ENCODE measurements around the gene SRGAP1. TPM values are rescaled to one million over a fixed set of nuclear protein-coding genes. Genes with fewer than 3 reads are reported as not detected.

SRGAP1 gene
- total and polyA plus RNA-seq, 2 of the 4 experiments (the other 2 are of a cell fraction) = 10.0 to 10.2 TPM

GRCh38 chr12:63980211-63980610 lies 135.7 kb downstream of the SRGAP1 start:
- Histone ChIP-seq H3K79me1 (ENCODE audit: low read depth in 1 of 2, low read length in 2 of 2) (peaks cover 29 to 76% of the 10 kb centered on the region in 2 experiments), H4K91ac (ENCODE audit: insufficient read depth, low read depth, low read length) (no peak overlapping the region), H2AK9ac (replicated peaks; ENCODE audit: low read depth, low read length, poor library complexity) (no peak overlapping the region), H4K5ac (ENCODE audit: low read depth, low read length) (no peak overlapping the region), H3K4me2 (ENCODE audit: low read depth, low read length) (no peak overlapping the region), H3K23ac (ENCODE audit: low read depth, low read length) (no peak overlapping the region), H4K20me1 (ENCODE audit: insufficient read depth, low read length) (peaks cover 12% of the 10 kb centered on the region; the same call in 1 of the 2 replicates), H3K27ac (ENCODE audit: insufficient read depth, low read length) (no peak overlapping the region), H4K8ac (ENCODE audit: low read depth in 2 of 2, low read length in 2 of 2) (no peak overlapping the region; a peak in 1 of 4 replicates), H3K36me3 (ENCODE audit: control insufficient read depth, insufficient read depth, low read length) (peaks cover 8% of the 10 kb centered on the region), H3K4ac (ENCODE audit: low read depth, low read length) (peak overlapping the region; percentile 46; the same call in 1 of the 2 replicates), H3K27me3 (ENCODE audit: control insufficient read depth, insufficient read depth, low read length) (no peaks in the 10 kb centered on the region), H3K9me1 (ENCODE audit: insufficient read depth, low read length) (peaks cover 18% of the 10 kb centered on the region), H3K4me1 (ENCODE audit: control insufficient read depth, insufficient read depth, low read length) (peaks cover 7% of the 10 kb centered on the region), H3K14ac (replicated peaks; ENCODE audit: low read depth, low read length) (0 out of 2 replicates have a peak overlapping the region, but pooled peaks have one; percentile 14), H2AFZ (replicated peaks; ENCODE audit: low read length, poor library complexity) (no peak overlapping the region), H3K18ac (ENCODE audit: low read depth, low read length) (no peak overlapping the region), H2BK120ac (ENCODE audit: low read depth, low read length) (no peak overlapping the region), H3K9me3 (ENCODE audit: control insufficient read depth, insufficient read depth, low read length) (no peaks in the 10 kb centered on the region), H3K4me3 (ENCODE audit: insufficient read depth, low read depth, low read length) (no peak overlapping the region), H3K9ac (ENCODE audit: low read depth, low read length) (no peak overlapping the region), H3K56ac (ENCODE audit: extremely low read depth, insufficient read depth, low read length) (no peak overlapping the region), H2AK5ac (ENCODE audit: low read depth, low read length) (no peak overlapping the region), H2BK20ac (ENCODE audit: low read depth, low read length) (no peak overlapping the region), H2BK5ac (ENCODE audit: low read depth, low read length, poor library complexity, severe bottlenecking) (no peak overlapping the region), H2BK15ac (ENCODE audit: low read depth, low read length) (no peak overlapping the region)
- in situ Hi-C loops (cut with MboI; ENCODE audit: low sequenced_read_pairs) (no loop called here), intact Hi-C loops (cut with micrococcal nuclease) (no loop called here), dilution Hi-C loops (cut with HindIII; ENCODE audit: low sequenced_read_pairs, unreplicated experiment) (no loop called here)
- TF ChIP-seq, protein P1, sequence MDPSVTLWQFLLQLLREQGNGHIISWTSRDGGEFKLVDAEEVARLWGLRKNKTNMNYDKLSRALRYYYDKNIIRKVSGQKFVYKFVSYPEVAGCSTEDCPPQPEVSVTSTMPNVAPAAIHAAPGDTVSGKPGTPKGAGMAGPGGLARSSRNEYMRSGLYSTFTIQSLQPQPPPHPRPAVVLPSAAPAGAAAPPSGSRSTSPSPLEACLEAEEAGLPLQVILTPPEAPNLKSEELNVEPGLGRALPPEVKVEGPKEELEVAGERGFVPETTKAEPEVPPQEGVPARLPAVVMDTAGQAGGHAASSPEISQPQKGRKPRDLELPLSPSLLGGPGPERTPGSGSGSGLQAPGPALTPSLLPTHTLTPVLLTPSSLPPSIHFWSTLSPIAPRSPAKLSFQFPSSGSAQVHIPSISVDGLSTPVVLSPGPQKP (IDR thresholded peaks at IDR 0.05; ENCODE audit: borderline replicate concordance, low read depth, low read length) = no peak
- no peak for TF ChIP-seq RFX5 (IDR thresholded peaks at IDR 0.05; ENCODE audit: low read depth, low read length)
- no peak for TF ChIP-seq MXI1 (IDR thresholded peaks at IDR 0.05; ENCODE audit: borderline replicate concordance, low read depth, low read length)
- TF ChIP-seq RAD21 (IDR thresholded peaks at IDR 0.05; ENCODE audit: low read length) = no peak
- TF ChIP-seq CEBPB (IDR thresholded peaks at IDR 0.05; ENCODE audit: low read depth, low read length) = no peak
- TF ChIP-seq FOS (IDR thresholded peaks at IDR 0.05; ENCODE audit: low read depth, low read length) = no peak
- TF ChIP-seq SMC3 (IDR thresholded peaks at IDR 0.05; ENCODE audit: low read depth, low read length) = no peak
- no peak for TF ChIP-seq RCOR1 (IDR thresholded peaks at IDR 0.05; ENCODE audit: insufficient replicate concordance, low read length)
- no peak for TF ChIP-seq MAFK (IDR thresholded peaks at IDR 0.05; ENCODE audit: low read depth, low read length)
- WGBS, 2 experiments (ENCODE audit: extremely low coverage in 2 of 2, insufficient read length in 1 of 2) = no CpG with 5 or more reads among the region's 4 CpGs
- ChIA-PET CTCF (interaction anchor here (1.1 kb wide), 1 partner anchor 108 kb away, joined by 3 read pairs; no protein-coding TSS in a partner anchor), POLR2A (ENCODE audit: unreplicated experiment) (no interaction called here)
- DNase-seq (no peak), ATAC-seq (ENCODE audit: low read depth) (no peak)
- BruUV-seq (replicated peaks) = no TSS peak
